Gastroesophageal sphincter (tissue), 4 donors: Measurements from ENCODE around the gene SLIT3. TPM values are rescaled to one million over a fixed set of nuclear protein-coding genes. Genes with fewer than 3 reads are reported as not detected.
A peak's percentile ranks its signal among the peaks of the same experiment; 100 is the strongest.

ENCODE experiments used
- ATAC-seq: fragments of 150-250 bp; one replicate; pipeline ENCODE4 v1.9.1; 2016; ENCODE audit warnings: mild to moderate bottlenecking, moderate library complexity
- H3K27ac ChIP-seq, 4 donors: fragments of 200-600 bp; sonication (generic) in 3 of 4; 1 replicate in 3 of 4; 2 replicates in 1 of 4; pipeline ENCODE4 v1.5.1; 2016 to 2019
- H3K27me3 ChIP-seq: fragments of 200-600 bp; sonication (generic); one replicate; pipeline ENCODE4 v1.5.1; 2019
- H3K36me3 ChIP-seq, 2 donors: fragments of 200-600 bp; sonication (generic); one replicate each; pipeline ENCODE4 v1.5.1; 2019; ENCODE audit warnings: control low read depth in 1 of 2
- H3K4me1 ChIP-seq, 3 donors: fragments of 200-600 bp; sonication (generic); 1 replicate in 2 of 3; 2 replicates in 1 of 3; pipeline ENCODE4 v1.5.1; 2016 to 2019; ENCODE audit warnings: control low read depth in 2 of 3
- H3K4me3 ChIP-seq, 2 donors: fragments of 200-600 bp; sonication (generic); one replicate each; pipeline ENCODE4 v1.5.1; 2019; ENCODE audit warnings: mild to moderate bottlenecking in 1 of 2, moderate library complexity in 1 of 2
- H3K9me3 ChIP-seq, 3 donors: fragments of 200-600 bp; sonication (generic); one replicate each; pipeline ENCODE4 v1.5.1; 2017 to 2019; ENCODE audit warnings: control low read depth in 2 of 3
- EP300 ChIP-seq: sonication (generic); formaldehyde crosslinking; IDR thresholded peaks from one replicate; pipeline ENCODE4 v1.6.1; 2017; ENCODE audit warnings: antibody characterized with exemption, mild to moderate bottlenecking
- POLR2A ChIP-seq, 2 donors: fragments of 450-650 bp; IDR thresholded peaks; one replicate each; pipeline ENCODE4 v1.6.1; 2017; ENCODE audit warnings: antibody characterized with exemption in 2 of 2, mild to moderate bottlenecking in 2 of 2, moderate library complexity in 1 of 2
- POLR2AphosphoS5 ChIP-seq: sonication (generic); formaldehyde crosslinking; IDR thresholded peaks from one replicate; pipeline ENCODE4 v1.6.1; 2017; ENCODE audit warnings: antibody characterized with exemption
- WGBS, 2 donors: methylation state at CpG; one replicate each; pipeline ENCODE4 v1.1.5; 2018; ENCODE audit warnings: low coverage in 1 of 2; 5-methylcytosine and 5-hydroxymethylcytosine counted together
- total RNA-seq, 4 donors: library from RNA; depleted of rRNA; stranded (reverse); fragments of >200 nt; gene quantifications; one replicate each; pipeline ENCODE4 v1.1.0, GENCODE V29; 2016
- TF ChIP-seq, protein P1 (sequence below), 4 experiments: fragments of 200-600 bp in 2 of 4; fragments of 450-650 bp in 2 of 4; sonication (generic) in 1 of 4; IDR thresholded peaks; one replicate each; pipeline ENCODE4 v1.5.1; 2017 to 2019; ENCODE audit warnings: antibody characterized with exemption in 4 of 4, mild to moderate bottlenecking in 2 of 4, moderate library complexity in 2 of 4

SLIT3 gene
- total RNA-seq, 4 donors from 2014 or later, result 29.6 to 76.3 (median 31.1) TPM

DNA sequence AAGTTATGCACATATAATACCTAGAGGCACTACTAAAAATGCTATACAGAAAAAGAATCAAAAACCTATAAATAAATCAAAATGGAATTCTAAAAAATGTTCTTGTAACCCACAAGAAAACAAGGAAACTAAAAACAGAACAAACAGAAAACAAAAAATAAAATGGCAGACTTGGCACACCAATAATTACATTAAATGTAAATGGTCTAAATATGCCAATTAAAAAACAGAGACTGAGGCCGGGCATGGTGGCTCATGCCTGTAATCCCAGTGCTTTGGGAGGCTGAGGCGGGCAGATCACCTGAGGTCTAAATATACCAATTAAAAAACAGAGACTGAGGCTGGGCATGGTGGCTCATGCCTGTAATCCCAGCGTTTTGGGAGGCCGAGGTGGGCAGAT, 142.2 kb downstream of the SLIT3 start:
- Histone ChIP-seq H3K9me3 (peaks cover 0 to 15% (median 0%) of the 10 kb centered on the region in 3 donors), H3K4me3 (no peak overlapping the region), H3K36me3 (no peaks in the 10 kb centered on the region), H3K27me3 (no peaks in the 10 kb centered on the region), H3K27ac (no peak overlapping the region), H3K4me1 (peaks cover 0 to 31% (median 3%) of the 10 kb centered on the region in 3 donors)
- WGBS, 2 donors, result 86 to 100% methylated on average over 3 of the region's 4 CpGs
- ATAC-seq, result no peak
- TF ChIP-seq POLR2A (IDR thresholded peaks at IDR 0.05), result no peak
- TF ChIP-seq POLR2AphosphoS5, result no peak
- TF ChIP-seq EP300, result no peak
- TF ChIP-seq, protein P1, sequence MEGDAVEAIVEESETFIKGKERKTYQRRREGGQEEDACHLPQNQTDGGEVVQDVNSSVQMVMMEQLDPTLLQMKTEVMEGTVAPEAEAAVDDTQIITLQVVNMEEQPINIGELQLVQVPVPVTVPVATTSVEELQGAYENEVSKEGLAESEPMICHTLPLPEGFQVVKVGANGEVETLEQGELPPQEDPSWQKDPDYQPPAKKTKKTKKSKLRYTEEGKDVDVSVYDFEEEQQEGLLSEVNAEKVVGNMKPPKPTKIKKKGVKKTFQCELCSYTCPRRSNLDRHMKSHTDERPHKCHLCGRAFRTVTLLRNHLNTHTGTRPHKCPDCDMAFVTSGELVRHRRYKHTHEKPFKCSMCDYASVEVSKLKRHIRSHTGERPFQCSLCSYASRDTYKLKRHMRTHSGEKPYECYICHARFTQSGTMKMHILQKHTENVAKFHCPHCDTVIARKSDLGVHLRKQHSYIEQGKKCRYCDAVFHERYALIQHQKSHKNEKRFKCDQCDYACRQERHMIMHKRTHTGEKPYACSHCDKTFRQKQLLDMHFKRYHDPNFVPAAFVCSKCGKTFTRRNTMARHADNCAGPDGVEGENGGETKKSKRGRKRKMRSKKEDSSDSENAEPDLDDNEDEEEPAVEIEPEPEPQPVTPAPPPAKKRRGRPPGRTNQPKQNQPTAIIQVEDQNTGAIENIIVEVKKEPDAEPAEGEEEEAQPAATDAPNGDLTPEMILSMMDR (IDR thresholded peaks at IDR 0.05), result no peak

DNA sequence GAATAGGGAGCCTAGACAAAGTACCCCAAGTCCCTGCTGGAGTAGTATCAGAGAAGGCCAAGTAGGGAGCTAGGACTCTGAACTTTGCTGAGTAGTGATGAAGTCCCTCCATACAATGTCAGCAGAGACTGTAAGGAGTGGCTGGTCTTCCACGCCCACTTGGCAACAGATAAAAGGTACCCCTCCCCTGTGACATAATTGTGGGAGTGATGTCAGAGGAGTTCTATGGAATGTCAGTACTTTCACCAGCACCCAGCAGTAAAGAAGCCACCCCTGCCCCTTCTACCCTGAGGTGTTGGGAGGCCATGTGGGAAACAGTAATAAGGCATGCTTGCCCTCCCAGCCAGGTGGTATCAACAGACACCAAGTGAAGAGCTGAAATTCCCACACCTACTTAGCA, 143.9 kb downstream of the SLIT3 start:
- H3K4me3 ChIP-seq, result no peak overlapping the region
- peaks cover 0 to 15% (median 0%) of the 10 kb centered on the region in 3 donors for H3K9me3 ChIP-seq
- H3K27me3 ChIP-seq, result no peaks in the 10 kb centered on the region
- H3K4me1 ChIP-seq, result peaks cover 9 to 44% (median 10%) of the 10 kb centered on the region in 3 donors
- no peak for TF ChIP-seq POLR2A (IDR thresholded peaks at IDR 0.05)
- TF ChIP-seq POLR2AphosphoS5, result no peak
- TF ChIP-seq EP300, result no peak
- TF ChIP-seq, protein P1 (IDR thresholded peaks at IDR 0.05), result no peak
- WGBS, 2 donors, result 71 to 100% methylated on average over 1 of the region's 1 CpG
- no peaks in the 10 kb centered on the region for H3K36me3 ChIP-seq
- ATAC-seq, result no peak
- H3K27ac ChIP-seq, result no peak overlapping the region

DNA sequence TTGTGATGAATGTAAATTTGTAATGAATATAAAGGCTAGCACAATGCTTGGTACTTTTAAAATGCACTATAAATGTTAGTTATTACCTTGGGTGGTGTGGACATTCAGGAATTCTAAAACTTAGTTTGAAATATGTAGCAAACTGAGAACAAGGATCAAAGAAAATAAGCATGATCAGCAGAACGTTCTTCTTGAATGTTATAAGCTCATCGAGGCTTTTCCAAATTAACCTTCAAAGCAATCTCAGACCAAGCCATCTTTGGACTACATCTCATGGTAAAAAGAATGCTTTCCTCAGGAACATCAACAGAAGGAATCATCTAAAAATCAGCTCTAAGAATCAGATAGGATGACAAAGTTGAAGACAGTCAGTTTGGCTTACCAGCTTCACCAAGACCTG, 146.3 kb downstream of the SLIT3 start:
- 68 to 78% methylated on average over 2 of the region's 2 CpGs for WGBS, 2 donors
- no peak overlapping the region for H3K27ac ChIP-seq
- ATAC-seq, result no peak

DNA sequence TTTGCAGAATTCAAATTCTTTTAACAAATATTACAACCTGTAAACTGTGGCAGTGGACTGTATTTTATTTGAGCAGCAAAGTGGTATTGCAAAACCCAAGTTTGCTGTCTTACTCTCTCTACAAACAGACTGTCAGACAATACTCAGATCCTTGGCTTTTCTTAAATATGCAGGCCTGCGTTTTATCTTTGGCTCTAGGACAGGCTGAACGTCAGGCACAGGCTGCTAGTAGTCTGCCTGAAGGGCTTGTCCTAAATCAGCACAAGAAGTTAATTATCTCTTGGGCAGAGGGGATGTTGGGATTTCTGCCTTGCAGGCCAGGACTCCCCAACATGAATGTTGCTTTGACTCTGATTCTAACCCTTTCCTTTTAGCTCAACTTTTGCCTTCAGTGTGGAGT, 147.5 kb downstream of the SLIT3 start:
- TF ChIP-seq POLR2A (IDR thresholded peaks at IDR 0.05), result no peak
- TF ChIP-seq, protein P1 (IDR thresholded peaks at IDR 0.05), result no peak
- peak; percentile 24 for TF ChIP-seq POLR2AphosphoS5
- no peak for TF ChIP-seq EP300
- Histone ChIP-seq H3K36me3 (no peaks in the 10 kb centered on the region), H3K4me3 (no peak overlapping the region), H3K9me3 (peaks cover 0 to 6% (median 0%) of the 10 kb centered on the region in 3 donors), H3K4me1 (peaks cover 9 to 43% (median 10%) of the 10 kb centered on the region in 3 donors), H3K27ac (peak overlapping the region in 2 of 4 donors; percentile 20 to 29), H3K27me3 (no peaks in the 10 kb centered on the region)
- ATAC-seq, result peak; percentile 80
- 7 to 15% methylated on average over 2 of the region's 2 CpGs for whole genome bisulfite sequencing, 2 donors

More for the DNA sequence above, 146.3 kb downstream of the SLIT3 start:
- Histone ChIP-seq H3K9me3 (peaks cover 0 to 15% (median 0%) of the 10 kb centered on the region in 3 donors), H3K4me1 (peaks cover 9 to 36% (median 10%) of the 10 kb centered on the region in 3 donors), H3K36me3 (no peaks in the 10 kb centered on the region), H3K27me3 (no peaks in the 10 kb centered on the region), H3K4me3 (no peak overlapping the region)
- no peak for TF ChIP-seq EP300
- no peak for TF ChIP-seq POLR2AphosphoS5
- TF ChIP-seq, protein P1 (IDR thresholded peaks at IDR 0.05), result no peak
- no peak for TF ChIP-seq POLR2A (IDR thresholded peaks at IDR 0.05)

DNA sequence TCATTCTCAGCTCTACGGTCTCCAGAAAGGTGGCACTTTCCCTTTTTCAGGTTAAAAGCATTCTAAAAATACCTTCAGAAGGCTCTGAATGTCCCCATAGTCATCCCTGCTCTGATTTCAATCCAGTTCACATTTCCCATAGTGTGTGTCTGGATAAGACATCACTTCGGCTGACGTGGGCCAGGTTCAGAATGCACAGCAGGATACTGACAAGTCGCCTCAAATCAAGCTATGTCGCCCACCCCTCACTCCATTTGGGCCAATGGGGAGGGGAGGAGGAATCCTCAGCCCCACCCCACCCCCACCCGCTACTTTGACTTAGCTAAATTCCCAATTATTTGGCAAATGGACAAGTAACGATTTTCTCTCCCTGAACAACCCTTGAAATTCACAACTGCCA, 148.0 kb downstream of the SLIT3 start:
- H3K4me3 ChIP-seq, result no peak overlapping the region
- no peak for ATAC-seq
- peaks cover 0 to 2% (median 0%) of the 10 kb centered on the region in 3 donors for H3K9me3 ChIP-seq
- H3K27me3 ChIP-seq, result no peaks in the 10 kb centered on the region
- no peaks in the 10 kb centered on the region for H3K36me3 ChIP-seq
- H3K4me1 ChIP-seq, result peaks cover 10 to 48% (median 13%) of the 10 kb centered on the region in 3 donors
- no peak for TF ChIP-seq EP300
- no peak for TF ChIP-seq POLR2A (IDR thresholded peaks at IDR 0.05)
- TF ChIP-seq, protein P1 (IDR thresholded peaks at IDR 0.05), result no peak
- no peak for TF ChIP-seq POLR2AphosphoS5
- WGBS, 2 donors, result 74 to 83% methylated on average over 3 to 4 of the region's 7 CpGs
- H3K27ac ChIP-seq, result peak overlapping the region in 2 of 4 donors; percentile 15 to 20
